ENCODE measurements around the gene TUBD1.
"Not testable (repeated sequence)": the region's sequence is repeated elsewhere in the genome, so short reads cannot be mapped to it uniquely, and the experiment has no call there.

TUBD1 gene

GRCh38 chr17:59873414-59873813 lies 19.3 kb downstream of the TUBD1 start:
- not testable (repeated sequence) for FAIRE-seq

GRCh38 chr17:59872351-59872750 lies 20.4 kb downstream of the TUBD1 start:
- FAIRE-seq: no peak

DNA sequence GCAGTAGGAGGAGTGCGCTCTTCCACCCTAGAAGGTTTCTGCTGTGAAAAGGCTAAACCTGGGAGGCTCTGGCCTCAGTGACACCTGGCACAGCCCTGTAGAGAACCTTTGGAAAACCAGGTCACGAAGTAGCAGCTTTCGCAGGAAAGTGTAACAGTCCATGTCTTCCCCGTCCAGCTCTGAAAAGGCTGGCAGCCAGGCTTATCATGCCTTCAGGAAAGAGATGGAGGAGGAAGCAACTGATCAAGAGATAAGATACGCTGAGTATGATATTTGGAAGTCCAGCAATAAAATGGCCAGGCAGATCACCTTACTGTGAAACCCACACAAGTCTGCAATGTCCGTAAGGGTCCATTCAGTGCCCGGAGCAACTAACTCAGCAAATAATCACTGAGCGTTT lies 22.3 kb downstream of the TUBD1 start:
- no peak for FAIRE-seq

- FAIRE-seq: no peak
Measured at GRCh38 chr17:59869941-59870218, 22.9 kb downstream of the TUBD1 start.

DNA sequence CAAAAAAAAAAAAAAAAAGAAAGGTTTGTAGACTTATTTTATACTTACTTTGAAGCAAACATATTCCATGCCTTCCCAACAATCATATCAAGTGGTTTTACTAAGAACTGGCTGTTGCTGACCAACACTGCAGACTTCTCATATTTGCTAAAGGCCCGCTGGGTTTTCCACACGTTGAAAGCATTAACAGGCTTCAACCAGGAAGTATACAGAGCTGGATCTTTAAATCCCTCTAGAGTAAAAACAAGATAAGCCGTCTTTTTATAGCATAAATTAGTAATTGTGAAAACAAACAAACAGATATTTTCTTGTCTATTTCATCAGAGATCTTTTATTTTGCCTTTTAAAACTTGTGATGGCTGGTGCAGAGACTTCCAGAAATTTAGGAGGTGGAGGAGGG lies 29.1 kb downstream of the TUBD1 start:
- FAIRE-seq: no peak

GRCh38 chr17:59859444-59860025 lies 33.2 kb downstream of the TUBD1 start:
- FAIRE-seq: peak; percentile 83

GRCh38 chr17:59858932-59859331 lies 33.8 kb downstream of the TUBD1 start:
- FAIRE-seq: no peak

DNA sequence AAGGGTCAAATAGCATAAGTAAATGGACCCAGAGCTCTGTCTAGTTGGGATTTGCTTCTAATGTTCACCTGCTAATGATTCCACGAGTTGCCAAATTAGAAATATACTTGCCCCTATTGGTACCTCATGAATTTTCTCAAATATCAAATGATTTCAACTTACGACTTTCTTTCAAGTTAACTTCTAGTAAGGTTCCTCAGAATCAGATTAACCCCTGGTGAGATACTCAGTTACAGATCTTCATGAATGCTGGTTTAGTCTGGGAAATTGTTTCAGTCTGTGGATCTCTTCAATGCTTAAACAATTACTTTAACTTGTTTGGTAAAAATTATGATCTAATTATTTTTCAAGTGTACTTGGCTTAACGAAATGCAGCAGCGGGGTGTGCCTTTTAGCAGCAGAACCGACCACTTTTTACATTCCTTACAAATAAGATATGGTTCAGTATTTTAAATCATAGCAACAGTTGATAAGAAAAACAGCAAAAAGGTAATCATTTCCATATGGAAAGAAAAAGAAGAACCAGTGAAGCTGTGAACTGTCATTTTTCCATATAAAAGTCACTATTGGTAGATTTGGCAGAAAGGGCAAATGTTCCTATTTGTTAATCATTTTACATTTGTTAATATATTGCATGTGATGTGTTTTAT lies 34.5 kb downstream of the TUBD1 start:
- peak; percentile 32 for FAIRE-seq

DNA sequence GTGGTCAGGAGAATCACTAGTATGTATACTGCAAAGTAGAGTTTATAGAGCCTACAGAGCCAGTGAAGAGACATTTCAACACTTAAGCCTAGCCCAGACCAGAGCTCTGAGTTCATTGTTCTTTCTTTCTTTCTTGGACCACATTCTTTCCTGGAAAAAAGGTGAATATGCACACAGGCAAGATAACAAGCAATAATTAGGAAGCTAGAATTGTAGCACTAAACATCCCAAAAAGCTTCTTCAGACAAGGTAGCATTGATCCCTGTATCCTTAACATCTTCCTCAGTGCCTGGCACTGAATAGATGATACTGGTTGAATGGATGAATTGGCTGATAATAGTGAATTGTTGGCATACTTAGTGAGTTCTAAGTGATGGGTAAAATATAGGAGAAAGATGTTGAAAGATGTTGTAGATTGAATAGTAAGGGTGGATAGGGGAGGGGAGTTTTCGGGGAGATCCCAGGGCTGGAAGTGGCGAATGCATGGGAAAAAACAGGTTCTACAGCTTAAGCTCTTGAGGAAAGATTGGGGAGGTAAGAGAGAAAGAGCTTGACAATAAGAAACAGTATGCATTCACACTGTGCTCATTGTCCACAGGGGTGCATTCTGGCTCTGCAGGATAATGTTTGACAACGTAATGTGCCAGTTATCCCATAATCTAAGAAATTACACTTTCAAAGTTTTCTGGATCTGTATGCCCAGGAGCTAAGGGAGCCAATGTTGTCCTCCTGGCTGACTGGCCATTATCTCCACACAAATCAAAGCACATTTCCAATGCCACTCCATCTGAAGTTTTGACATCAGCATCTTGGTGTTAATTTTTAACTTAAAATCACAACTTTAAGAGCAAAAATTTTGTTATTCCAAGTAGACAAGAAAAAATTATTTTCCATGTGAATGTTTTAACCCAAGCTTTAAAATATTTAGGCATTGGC lies 35.6 kb downstream of the TUBD1 start:
- peak; percentile 85 for FAIRE-seq

DNA sequence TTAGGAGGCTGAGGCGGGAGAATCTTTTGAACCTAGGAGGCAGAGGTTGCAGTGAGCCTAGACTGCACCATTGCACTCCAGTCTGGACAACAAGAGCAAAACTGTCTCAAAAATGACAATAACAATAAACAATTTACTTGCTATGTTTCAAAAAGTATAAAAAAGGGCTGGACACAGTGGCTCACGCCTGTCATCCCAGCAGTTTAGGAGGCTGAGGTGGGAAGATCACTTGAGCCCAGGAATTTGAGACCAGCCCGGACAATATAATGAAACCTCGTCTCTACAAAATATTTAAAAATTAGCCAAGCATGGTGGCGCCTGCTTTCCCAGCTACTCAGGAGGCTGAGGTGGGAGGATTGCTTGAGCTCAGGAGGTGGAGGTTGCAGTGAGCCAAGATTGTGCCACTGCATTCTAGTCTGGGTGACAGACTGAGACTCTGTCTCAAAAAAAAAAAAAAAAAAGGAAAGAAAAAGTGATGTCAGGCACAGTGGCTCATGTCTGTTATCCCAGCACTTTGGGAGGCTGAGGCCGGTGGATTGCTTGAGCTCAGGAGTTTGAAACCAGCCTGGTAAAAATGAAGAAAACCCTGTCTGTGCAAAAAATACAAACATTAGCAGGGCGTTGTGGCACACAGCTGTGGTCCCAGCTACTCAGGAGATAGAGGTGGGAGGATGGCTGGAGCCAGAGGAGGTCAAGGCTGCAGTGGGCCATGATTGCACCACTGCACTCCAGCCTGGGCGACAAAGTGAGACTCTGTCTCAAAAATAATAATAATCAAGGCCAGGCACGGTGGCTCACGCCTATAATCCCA lies 38.6 kb downstream of the TUBD1 start:
- FAIRE-seq: not testable (repeated sequence)

DNA sequence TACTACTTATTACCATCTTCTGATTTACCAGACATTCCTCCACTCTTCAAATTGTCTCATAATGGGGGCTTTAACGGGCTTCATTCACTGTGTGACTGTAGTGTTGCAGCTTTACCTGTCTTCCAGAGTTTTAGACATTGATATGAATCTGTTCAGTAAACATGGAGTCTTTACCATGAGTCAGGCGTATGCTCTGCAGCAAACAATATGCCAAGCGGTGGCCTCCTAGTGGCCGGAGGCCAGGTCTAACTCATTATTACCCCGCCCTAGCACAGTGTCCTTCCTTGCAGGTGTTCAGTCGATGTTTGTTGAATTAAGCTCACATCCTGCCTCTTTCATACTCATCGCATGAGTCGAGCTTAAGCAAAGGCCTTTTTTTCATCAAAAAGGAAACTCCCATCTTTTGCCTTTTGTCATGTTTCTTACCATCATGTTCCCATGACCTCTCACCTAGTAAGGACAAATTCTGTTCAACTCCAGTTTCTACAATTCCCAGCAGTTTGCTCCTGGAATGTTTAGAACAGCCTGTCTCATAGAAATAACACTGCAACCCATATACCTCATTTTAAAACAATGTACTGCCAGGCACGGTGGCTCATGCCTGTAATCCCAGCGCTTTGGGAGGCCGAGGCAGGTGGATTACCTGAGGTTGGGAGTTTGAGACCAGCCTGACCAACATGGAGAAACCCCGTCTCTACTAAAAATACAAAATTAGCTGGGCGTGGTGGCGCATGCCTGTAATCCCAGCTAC lies 39.4 kb downstream of the TUBD1 start:
- peak; percentile 76 for FAIRE-seq

DNA sequence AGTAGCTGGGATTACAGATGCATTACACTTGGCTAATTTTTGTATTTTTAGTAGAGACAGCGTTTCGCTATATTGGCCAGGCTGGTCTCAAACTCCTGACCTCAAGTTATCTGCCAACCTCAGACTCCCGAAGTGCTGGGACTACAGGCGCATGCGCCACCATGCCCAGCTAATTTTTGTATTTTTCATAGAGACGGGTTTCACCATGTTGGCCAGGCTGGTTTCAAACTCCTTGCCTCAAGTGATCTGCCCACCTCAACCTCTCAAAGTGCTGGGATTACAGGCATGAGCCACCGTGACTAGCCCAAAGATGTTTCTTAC lies 39.9 kb downstream of the TUBD1 start:
- FAIRE-seq: not testable (repeated sequence)

DNA sequence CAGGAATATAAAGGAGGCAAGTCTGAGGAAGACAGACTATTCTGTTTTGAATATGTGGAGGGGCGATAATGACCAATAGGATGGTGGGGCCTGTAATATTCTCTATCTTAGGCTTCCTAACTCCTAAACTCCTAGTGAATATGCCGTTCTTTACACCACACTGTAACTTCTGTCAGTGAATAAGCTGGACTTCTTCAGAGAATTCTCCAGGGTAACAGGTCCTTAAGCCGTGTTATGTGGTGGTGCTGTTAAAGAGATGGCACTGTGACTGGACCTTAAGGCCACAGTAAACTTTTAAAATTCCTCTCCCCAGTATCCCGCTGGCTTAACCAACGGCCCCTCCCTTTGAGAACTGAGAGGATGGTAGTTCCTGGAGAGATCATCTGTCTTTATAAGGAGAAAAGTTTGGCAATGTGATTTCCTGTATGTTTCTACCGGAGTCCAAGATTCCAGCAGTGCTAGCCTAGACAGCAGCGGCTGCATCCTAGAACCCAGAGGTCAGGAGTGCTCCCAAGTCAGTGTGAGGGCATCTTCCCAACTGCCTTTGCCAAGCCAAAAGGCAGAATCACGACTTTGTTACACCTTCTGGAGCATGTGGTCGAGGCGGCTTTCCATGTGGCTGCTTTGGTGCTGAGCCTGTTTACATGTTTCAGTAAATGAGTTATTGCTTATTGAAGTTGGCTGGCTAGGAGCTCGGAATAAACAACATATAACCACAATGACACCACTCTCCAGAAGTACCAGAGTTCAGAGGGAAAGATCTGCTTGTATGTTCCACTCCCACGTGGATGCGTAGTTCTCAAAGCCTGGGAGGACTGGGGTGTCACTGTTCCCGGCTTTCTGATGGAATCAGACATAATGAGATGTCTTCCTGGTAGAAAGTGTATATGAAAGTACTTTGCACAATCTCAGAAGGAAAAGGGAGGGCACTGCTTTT lies 41.0 kb downstream of the TUBD1 start:
- peak; percentile 92 for FAIRE-seq

GRCh38 chr17:59850311-59850710 lies 42.4 kb downstream of the TUBD1 start:
- not testable (repeated sequence) for FAIRE-seq

DNA sequence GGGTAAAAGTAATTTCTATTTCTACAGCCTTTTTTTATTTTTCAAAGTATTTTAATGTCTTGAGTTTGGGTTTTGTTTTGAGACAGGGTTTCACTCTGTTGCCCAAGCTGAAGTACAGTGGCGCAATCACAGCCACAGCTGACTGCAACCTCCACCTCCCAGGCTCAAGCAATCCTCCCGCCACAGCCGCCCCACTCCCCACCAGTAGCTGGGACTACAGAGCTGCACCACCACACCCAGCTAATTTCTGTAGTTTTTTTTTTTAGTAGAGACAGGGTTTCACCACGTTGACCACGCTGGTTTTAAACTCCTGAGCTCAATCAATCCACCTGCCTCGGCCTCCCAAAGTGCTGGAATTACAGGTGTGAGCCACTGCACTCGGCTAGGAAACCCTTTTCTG lies 44.0 kb downstream of the TUBD1 start:
- no peak for FAIRE-seq

- FAIRE-seq: no peak
Measured at GRCh38 chr17:59848385-59848668, 44.4 kb downstream of the TUBD1 start.

DNA sequence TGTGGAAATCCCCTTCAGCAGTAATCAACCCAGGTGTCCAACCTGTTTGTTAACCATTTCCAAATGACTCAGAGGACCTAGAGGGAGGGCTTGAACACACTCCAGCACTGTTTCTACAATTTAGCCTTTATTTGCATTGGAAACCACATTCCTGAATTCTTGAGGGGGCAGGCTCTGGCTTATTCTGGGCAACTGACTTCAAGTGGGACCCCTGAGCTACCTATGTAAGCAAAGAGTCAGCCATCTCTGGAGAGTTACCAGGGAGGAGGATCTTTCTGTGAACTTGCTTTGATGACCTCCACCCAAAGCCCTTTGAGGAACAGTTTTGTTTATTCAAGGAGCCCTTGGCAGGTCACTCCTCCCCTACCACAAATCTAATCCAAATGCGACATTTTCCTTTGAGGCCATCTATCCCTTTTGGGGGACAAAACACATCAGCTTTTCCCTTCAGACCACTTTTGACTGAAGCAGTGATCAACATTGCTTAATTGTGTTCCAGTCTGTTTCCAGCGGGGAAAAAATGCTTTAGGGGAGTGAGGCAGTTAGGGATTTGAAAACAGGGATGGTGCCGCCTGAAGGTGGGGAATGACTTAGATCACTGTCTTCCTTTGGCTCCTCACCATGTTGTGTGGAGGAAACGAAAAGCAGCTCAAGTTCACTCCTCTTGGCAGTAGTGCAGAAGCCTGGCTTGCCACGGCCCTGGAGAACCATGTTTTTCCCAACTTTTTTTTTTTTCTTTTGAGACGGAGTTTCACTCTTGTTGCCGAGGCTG lies 46.2 kb downstream of the TUBD1 start:
- FAIRE-seq: peak; percentile 13

- no peak for FAIRE-seq
Measured at GRCh38 chr17:59845595-59846393, 46.9 kb downstream of the TUBD1 start.

DNA sequence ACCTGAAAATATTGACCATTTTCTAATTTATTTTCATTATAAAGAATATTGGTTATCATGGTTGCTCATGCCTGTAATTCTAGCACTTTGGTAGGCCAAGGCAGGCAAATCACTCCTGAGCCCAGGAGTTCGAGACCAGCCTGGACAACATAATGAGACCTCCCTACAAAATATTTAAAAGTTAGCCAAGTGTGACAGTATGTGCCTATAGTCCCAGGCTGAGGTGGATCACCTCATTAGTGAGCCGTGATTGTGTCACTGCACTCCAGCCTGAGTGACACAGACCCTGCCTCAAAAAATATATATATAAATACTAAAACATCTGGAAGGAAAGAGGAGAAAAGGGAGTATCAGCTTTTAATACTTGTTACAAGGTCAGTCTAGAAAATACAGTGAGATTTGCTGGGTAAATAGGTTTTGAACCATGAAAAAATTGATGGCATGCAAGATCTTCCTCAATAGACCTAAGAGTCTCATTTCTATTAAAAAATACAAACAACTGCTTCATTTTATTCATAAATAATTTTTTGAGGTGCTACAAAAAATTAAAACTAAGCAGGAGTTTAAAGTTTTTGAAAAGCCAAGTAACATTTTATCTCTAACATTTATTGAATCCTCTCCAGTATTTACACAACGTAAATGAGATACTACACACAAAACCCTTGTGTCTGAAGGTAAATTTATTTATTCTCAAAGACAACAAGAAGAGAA lies 47.7 kb downstream of the TUBD1 start:
- FAIRE-seq: no peak
